ENCODE results near the gene AK8. TPM values are rescaled to one million over a fixed set of nuclear protein-coding genes. Genes with fewer than 3 reads are reported as not detected.

AK8 gene
- total RNA-seq, 1 experiment from 2014 or later: not detected

GRCh38 chr9:132885720-132886333, 7.7 kb upstream of the AK8 start:
- H3K4me3 ChIP-seq (ENCODE audit: low read depth, low read length, poor library complexity, severe bottlenecking): no peak overlapping the region
- no peaks in the 10 kb centered on the region for H3K4me1 ChIP-seq (ENCODE audit: insufficient read depth, low read length, poor library complexity, severe bottlenecking)
- no peaks in the 10 kb centered on the region for H3K36me3 ChIP-seq (ENCODE audit: insufficient read depth, low read length, poor library complexity, severe bottlenecking)
- POLR2A ChIA-PET (ENCODE audit: low non-redundant PET): no interaction called here
- no peaks in the 10 kb centered on the region for H3K27me3 ChIP-seq (replicated peaks; ENCODE audit: insufficient read depth, low read depth, low read length, poor library complexity)
- no peak for DNase-seq (ENCODE audit: low spot score)
- intact Hi-C loops (cut with micrococcal nuclease; ENCODE audit: unreplicated experiment): no loop called here
- BruUV-seq (replicated peaks): no TSS peak
- H3K9me3 ChIP-seq (ENCODE audit: low read depth, low read length, poor library complexity, severe bottlenecking): no peaks in the 10 kb centered on the region
- TF ChIP-seq CTCF (conservative IDR thresholded peaks at IDR 0.05; ENCODE audit: low read depth, low read length) (no peak), EZH2 (IDR thresholded peaks at IDR 0.05; ENCODE audit: borderline replicate concordance, low read depth, low read length, poor library complexity, severe bottlenecking) (no peak)
- CTCF ChIA-PET: no interaction called here
- no peak overlapping the region for H3K27ac ChIP-seq (ENCODE audit: low read depth, low read length, poor library complexity, severe bottlenecking)

GRCh38 chr9:132883349-132884294, 5.5 kb upstream of the AK8 start:
- POLR2A ChIA-PET (ENCODE audit: low non-redundant PET): no interaction called here
- no peak for DNase-seq (ENCODE audit: low spot score)
- Histone ChIP-seq H3K4me3 (ENCODE audit: low read depth, low read length, poor library complexity, severe bottlenecking) (no peak overlapping the region), H3K27me3 (replicated peaks; ENCODE audit: insufficient read depth, low read depth, low read length, poor library complexity) (no peaks in the 10 kb centered on the region), H3K9me3 (ENCODE audit: low read depth, low read length, poor library complexity, severe bottlenecking) (no peaks in the 10 kb centered on the region), H3K36me3 (ENCODE audit: insufficient read depth, low read length, poor library complexity, severe bottlenecking) (no peaks in the 10 kb centered on the region), H3K27ac (ENCODE audit: low read depth, low read length, poor library complexity, severe bottlenecking) (no peak overlapping the region), H3K4me1 (ENCODE audit: insufficient read depth, low read length, poor library complexity, severe bottlenecking) (no peaks in the 10 kb centered on the region)
- no peak for TF ChIP-seq EZH2 (IDR thresholded peaks at IDR 0.05; ENCODE audit: borderline replicate concordance, low read depth, low read length, poor library complexity, severe bottlenecking)
- no peak for TF ChIP-seq CTCF (conservative IDR thresholded peaks at IDR 0.05; ENCODE audit: low read depth, low read length)
- BruUV-seq (replicated peaks): no TSS peak
- CTCF ChIA-PET: interaction anchor here (0.5 kb wide), 1 partner anchor 61 kb away, joined by 4 read pairs; no protein-coding TSS in a partner anchor
- intact Hi-C loops (cut with micrococcal nuclease; ENCODE audit: unreplicated experiment): no loop called here

GRCh38 chr9:132882616-132883015, 4.5 kb upstream of the AK8 start:
- BruUV-seq (replicated peaks): no TSS peak
- TF ChIP-seq EZH2 (IDR thresholded peaks at IDR 0.05; ENCODE audit: borderline replicate concordance, low read depth, low read length, poor library complexity, severe bottlenecking) (no peak), CTCF (conservative IDR thresholded peaks at IDR 0.05; ENCODE audit: low read depth, low read length) (no peak)
- ChIA-PET POLR2A (ENCODE audit: low non-redundant PET) (no interaction called here), CTCF (no interaction called here)
- no peaks in the 10 kb centered on the region for H3K9me3 ChIP-seq (ENCODE audit: low read depth, low read length, poor library complexity, severe bottlenecking)
- intact Hi-C loops (cut with micrococcal nuclease; ENCODE audit: unreplicated experiment): no loop called here
- no peaks in the 10 kb centered on the region for H3K4me1 ChIP-seq (ENCODE audit: insufficient read depth, low read length, poor library complexity, severe bottlenecking)
- DNase-seq (ENCODE audit: low spot score): no peak
- no peak overlapping the region for H3K27ac ChIP-seq (ENCODE audit: low read depth, low read length, poor library complexity, severe bottlenecking)
- no peaks in the 10 kb centered on the region for H3K36me3 ChIP-seq (ENCODE audit: insufficient read depth, low read length, poor library complexity, severe bottlenecking)
- no peaks in the 10 kb centered on the region for H3K27me3 ChIP-seq (replicated peaks; ENCODE audit: insufficient read depth, low read depth, low read length, poor library complexity)
- no peak overlapping the region for H3K4me3 ChIP-seq (ENCODE audit: low read depth, low read length, poor library complexity, severe bottlenecking)
